HepG2 (cell line): ENCODE measurements around the gene CASKIN2. TPM values are rescaled to one million over a fixed set of nuclear protein-coding genes. Genes with fewer than 3 reads are reported as not detected.

ENCODE experiments used
- ATAC-seq: fragments of 200-7000 bp; cut with Tn5 transposase; 3 replicates; pipeline ENCODE4 v1.9.1; 2020; ENCODE audit warnings: mild to moderate bottlenecking, moderate library complexity
- BruUV-seq: library from RNA; stranded (reverse); fragments of 400-500 nt; replicated peaks from 2 replicates; lab custom pipeline; 2021; lab: Mats Ljungman, UMichigan
- CTCF ChIA-PET: fragments of 300-600 bp; formaldehyde crosslinking; extraction: SDS; loops from one replicate; lab custom pipeline; 2021; ENCODE audit warnings: low total read pairs, inconsistent platforms, low intra/inter-chr PET ratio; lab: Yijun Ruan, JAX
- POLR2A ChIA-PET: fragments of 350-600 bp; sonication (Branson Sonifier 250); formaldehyde crosslinking; loops from one replicate; lab custom pipeline; 2020; ENCODE audit warnings: antibody characterized with exemption, inconsistent platforms; lab: Yijun Ruan, JAX
- DNase-seq: peaks from one replicate; pipeline ENCODE4 v3.0.0-alpha.2; 2015; ENCODE audit warnings: low spot score
- FAIRE-seq: peaks from 3 replicates; lab custom pipeline; 2011; peaks lifted over from hg19 to GRCh38; lab: Jason Lieb, UNC
- H2AFZ ChIP-seq: one replicate; pipeline ENCODE4 v1.6.1; 2011; ENCODE audit warnings: low read length, inconsistent platforms
- H3K27ac ChIP-seq: fragments of 300-600 bp; 3 replicates; pipeline ENCODE4 v1.8.0; 2011; ENCODE audit warnings: mixed run types, mild to moderate bottlenecking, mixed read lengths, low read length, inconsistent platforms; ENCODE audit not compliant: insufficient read depth; ENCODE audit errors: extremely low read length
- H3K27me3 ChIP-seq, 2 experiments: fragments of 200-600 bp in 1 of 2; 2 replicates in 1 of 2; 3 replicates in 1 of 2; pipeline versions ENCODE4 v1.6.0 to v1.8.0; 2011; ENCODE audit warnings: low read length in 2 of 2, mild to moderate bottlenecking in 2 of 2, moderate library complexity in 2 of 2, inconsistent platforms in 1 of 2; ENCODE audit not compliant: insufficient read depth in 2 of 2, control insufficient read depth in 1 of 2
- H3K36me3 ChIP-seq, 2 experiments: fragments of 200-600 bp in 1 of 2; replicated peaks in 1 of 2; 2 replicates in 1 of 2; 3 replicates in 1 of 2; pipeline versions ENCODE4 v1.5.1 to v1.8.0; 2011; ENCODE audit warnings: low read length in 2 of 2, inconsistent platforms in 1 of 2; ENCODE audit not compliant: insufficient read depth in 2 of 2, control insufficient read depth in 1 of 2
- H3K4me1 ChIP-seq: 2 replicates; pipeline ENCODE4 v1.5.1; 2012; ENCODE audit warnings: low read length, inconsistent platforms; ENCODE audit not compliant: insufficient read depth
- H3K4me2 ChIP-seq: 2 replicates; pipeline ENCODE4 v1.6.0; 2011; ENCODE audit warnings: low read depth, low read length, inconsistent platforms
- H3K4me3 ChIP-seq, 3 experiments: fragments of 200-600 bp in 1 of 3; sonication (generic), shearing (Covaris generic) in 1 of 3; replicated peaks in 1 of 3; 2 replicates each; pipeline ENCODE4 v1.5.1; 2011 to 2016; ENCODE audit warnings: low read length in 3 of 3, inconsistent platforms in 2 of 3, low read depth in 2 of 3, mild to moderate bottlenecking in 2 of 3, control low read depth in 1 of 3, mixed read lengths in 1 of 3; ENCODE audit not compliant: insufficient read depth in 1 of 3
- H3K79me2 ChIP-seq: one replicate; pipeline ENCODE4 v1.6.1; 2011; ENCODE audit warnings: low read length, inconsistent platforms; ENCODE audit not compliant: insufficient read depth
- H3K9ac ChIP-seq: 2 replicates; pipeline ENCODE4 v1.6.0; 2011; ENCODE audit warnings: mild to moderate bottlenecking, low read depth, low read length, inconsistent platforms; ENCODE audit not compliant: insufficient read depth
- H3K9me3 ChIP-seq: 2 replicates; pipeline ENCODE4 v1.5.1; 2012; ENCODE audit warnings: mild to moderate bottlenecking, low read length
- H4K20me1 ChIP-seq: 2 replicates; pipeline ENCODE4 v1.6.0; 2011; ENCODE audit warnings: inconsistent platforms, mild to moderate bottlenecking, low read length, moderate library complexity; ENCODE audit not compliant: insufficient read depth
- BRCA1 ChIP-seq: sonication (generic); formaldehyde crosslinking; IDR thresholded peaks from 2 replicates; pipeline ENCODE4 v1.4.0; 2020; ENCODE audit warnings: missing genetic modification reagents
- CENPX ChIP-seq: sonication (generic); formaldehyde crosslinking; IDR thresholded peaks from 2 replicates; pipeline ENCODE4 v1.9.0; 2021; ENCODE audit warnings: mild to moderate bottlenecking, missing genetic modification reagents, moderate library complexity
- FOXA1 ChIP-seq, 2 experiments: fragments of 450-650 bp in 1 of 2; sonication (generic) in 1 of 2; formaldehyde crosslinking in 1 of 2; IDR thresholded peaks; 2 replicates each; pipeline versions ENCODE4 v1.4.0 to v1.6.1; 2016 to 2020; ENCODE audit warnings: missing genetic modification reagents in 1 of 2
- IRF1 ChIP-seq: sonication (generic); formaldehyde crosslinking; IDR thresholded peaks from 2 replicates; pipeline ENCODE4 v1.4.0; 2020; ENCODE audit warnings: low read depth, mild to moderate bottlenecking, missing genetic modification reagents
- MED1 ChIP-seq: sonication (generic); formaldehyde crosslinking; IDR thresholded peaks from 2 replicates; pipeline ENCODE4 v1.4.0; 2020; ENCODE audit warnings: missing genetic modification reagents
- SPEN ChIP-seq: sonication (generic); formaldehyde crosslinking; IDR thresholded peaks from 2 replicates; pipeline ENCODE4 v1.5.1; 2020; ENCODE audit warnings: low read depth, mild to moderate bottlenecking, missing genetic modification reagents
- ZBTB38 ChIP-seq: sonication (generic); formaldehyde crosslinking; IDR thresholded peaks from 2 replicates; pipeline ENCODE4 v1.5.1; 2020; ENCODE audit warnings: mild to moderate bottlenecking, missing genetic modification reagents
- WGBS: methylation state at CpG from one replicate; pipeline ENCODE4 v1.1.6; 2017; ENCODE audit warnings: low lambda C conversion rate; 5-methylcytosine and 5-hydroxymethylcytosine counted together
- in situ Hi-C: cut with HindIII; loops from 2 replicates; pipeline ENCODE4 v1.10.0; 2017; ENCODE audit warnings: low pct_unique_long_range_greater_than_20kb; ENCODE audit not compliant: extremely low pct_ligation_motif_present
- intact Hi-C: fragments of 100-400 bp; cut with micrococcal nuclease; formaldehyde crosslinking; loops from one replicate; pipeline ENCODE4 v1.10.0; 2022; ENCODE audit not compliant: unreplicated experiment
- polyA plus RNA-seq, 8 experiments: library from polyadenylated mRNA; depleted of rRNA in 3 of 8; stranded (reverse) in 7 of 8; unstranded in 1 of 8; fragments of >200 nt; fragmentation: Illumina TruSeq in 4 of 8; extraction: Trizol in 4 of 8; gene quantifications; 2 replicates each; pipeline versions ENCODE4 v1.2.1 to v1.2.3, GENCODE V29; 2011 to 2016; ENCODE audit warnings: low read depth in 4 of 8, missing spikeins in 1 of 8, mixed read lengths in 1 of 8; ENCODE audit not compliant: insufficient read depth in 1 of 8
- total RNA-seq, 5 experiments: library from RNA; depleted of rRNA; stranded (reverse); fragments of >200 nt; fragmentation: Illumina TruSeq; extraction: Trizol; gene quantifications; 2 replicates each; pipeline ENCODE4 v1.2.3, GENCODE V29; 2016; ENCODE audit warnings: low read depth in 1 of 5
- TF ChIP-seq, protein P1 (sequence below): sonication (generic); formaldehyde crosslinking; IDR thresholded peaks from 2 replicates; pipeline ENCODE4; 2020; ENCODE audit warnings: missing genetic modification reagents, mild to moderate bottlenecking, borderline replicate concordance
- TF ChIP-seq, protein P2 (sequence below): sonication (generic); formaldehyde crosslinking; IDR thresholded peaks from 2 replicates; pipeline ENCODE4 v1.4.0; 2020; ENCODE audit warnings: missing genetic modification reagents
- TF ChIP-seq, protein P3 (sequence below): sonication (generic); formaldehyde crosslinking; conservative IDR thresholded peaks from 2 replicates; pipeline ENCODE4 v1.4.0; 2020; ENCODE audit warnings: mild to moderate bottlenecking, missing genetic modification reagents, moderate library complexity

The CASKIN2 gene
- total and polyA plus RNA-seq, 2 of the 13 experiments (the other 11 are each of a cell fraction or from before 2014, with no cell fraction given) = 5.2 to 7.8 TPM

- POLR2A ChIA-PET = interaction anchor here (0.8 to 2.8 kb wide), 4 partner anchors 10 to 14 kb away, joined by 4 to 16 read pairs (median 12); partner anchors contain the start of gene LLGL2
- H3K9ac ChIP-seq = no peak overlapping the region
- H3K27ac ChIP-seq = peak overlapping the region; percentile 47
- 85% methylated on average over 11 of the region's 13 CpGs for WGBS
- in situ Hi-C loops = no loop called here
- FAIRE-seq (no peak), DNase-seq (no peak), ATAC-seq (peak; percentile 43)
- peaks cover 66% of the 10 kb centered on the region for H3K4me1 ChIP-seq
- intact Hi-C loops = no loop called here
- peaks cover 2 to 12% of the 10 kb centered on the region in 2 experiments; a peak in 3 of 5 replicates for H3K36me3 ChIP-seq
- H3K79me2 ChIP-seq = peaks cover 14% of the 10 kb centered on the region
- H3K27me3 ChIP-seq = no peaks in the 10 kb centered on the region
- H3K9me3 ChIP-seq = no peaks in the 10 kb centered on the region
- H3K4me3 ChIP-seq = no peak overlapping the region
- no peaks in the 10 kb centered on the region for H4K20me1 ChIP-seq
- no peak overlapping the region for H3K4me2 ChIP-seq
- BruUV-seq = no TSS peak
- H2AFZ ChIP-seq = no peak overlapping the region
- CTCF ChIA-PET = no interaction called here
- TF ChIP-seq ZBTB38 (CRISPR knock-in tag) (peak; percentile 85), MED1 (CRISPR knock-in tag) (no peak), FOXA1 (IDR thresholded peaks at IDR 0.05) (no peak), FOXA1 (CRISPR knock-in tag; IDR thresholded peaks at IDR 0.05) (no peak), CENPX (no peak), SPEN (CRISPR knock-in tag) (0 out of 2 replicates have a peak, but pooled peaks have one; percentile 7), IRF1 (CRISPR knock-in tag) (peak; percentile 28; the same call in 1 of the 2 replicates), BRCA1 (no peak)
- TF ChIP-seq, protein P1, sequence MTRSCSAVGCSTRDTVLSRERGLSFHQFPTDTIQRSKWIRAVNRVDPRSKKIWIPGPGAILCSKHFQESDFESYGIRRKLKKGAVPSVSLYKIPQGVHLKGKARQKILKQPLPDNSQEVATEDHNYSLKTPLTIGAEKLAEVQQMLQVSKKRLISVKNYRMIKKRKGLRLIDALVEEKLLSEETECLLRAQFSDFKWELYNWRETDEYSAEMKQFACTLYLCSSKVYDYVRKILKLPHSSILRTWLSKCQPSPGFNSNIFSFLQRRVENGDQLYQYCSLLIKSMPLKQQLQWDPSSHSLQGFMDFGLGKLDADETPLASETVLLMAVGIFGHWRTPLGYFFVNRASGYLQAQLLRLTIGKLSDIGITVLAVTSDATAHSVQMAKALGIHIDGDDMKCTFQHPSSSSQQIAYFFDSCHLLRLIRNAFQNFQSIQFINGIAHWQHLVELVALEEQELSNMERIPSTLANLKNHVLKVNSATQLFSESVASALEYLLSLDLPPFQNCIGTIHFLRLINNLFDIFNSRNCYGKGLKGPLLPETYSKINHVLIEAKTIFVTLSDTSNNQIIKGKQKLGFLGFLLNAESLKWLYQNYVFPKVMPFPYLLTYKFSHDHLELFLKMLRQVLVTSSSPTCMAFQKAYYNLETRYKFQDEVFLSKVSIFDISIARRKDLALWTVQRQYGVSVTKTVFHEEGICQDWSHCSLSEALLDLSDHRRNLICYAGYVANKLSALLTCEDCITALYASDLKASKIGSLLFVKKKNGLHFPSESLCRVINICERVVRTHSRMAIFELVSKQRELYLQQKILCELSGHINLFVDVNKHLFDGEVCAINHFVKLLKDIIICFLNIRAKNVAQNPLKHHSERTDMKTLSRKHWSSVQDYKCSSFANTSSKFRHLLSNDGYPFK (CRISPR knock-in tag) = no peak; the same call in 1 of the 2 replicates
- TF ChIP-seq, protein P2, sequence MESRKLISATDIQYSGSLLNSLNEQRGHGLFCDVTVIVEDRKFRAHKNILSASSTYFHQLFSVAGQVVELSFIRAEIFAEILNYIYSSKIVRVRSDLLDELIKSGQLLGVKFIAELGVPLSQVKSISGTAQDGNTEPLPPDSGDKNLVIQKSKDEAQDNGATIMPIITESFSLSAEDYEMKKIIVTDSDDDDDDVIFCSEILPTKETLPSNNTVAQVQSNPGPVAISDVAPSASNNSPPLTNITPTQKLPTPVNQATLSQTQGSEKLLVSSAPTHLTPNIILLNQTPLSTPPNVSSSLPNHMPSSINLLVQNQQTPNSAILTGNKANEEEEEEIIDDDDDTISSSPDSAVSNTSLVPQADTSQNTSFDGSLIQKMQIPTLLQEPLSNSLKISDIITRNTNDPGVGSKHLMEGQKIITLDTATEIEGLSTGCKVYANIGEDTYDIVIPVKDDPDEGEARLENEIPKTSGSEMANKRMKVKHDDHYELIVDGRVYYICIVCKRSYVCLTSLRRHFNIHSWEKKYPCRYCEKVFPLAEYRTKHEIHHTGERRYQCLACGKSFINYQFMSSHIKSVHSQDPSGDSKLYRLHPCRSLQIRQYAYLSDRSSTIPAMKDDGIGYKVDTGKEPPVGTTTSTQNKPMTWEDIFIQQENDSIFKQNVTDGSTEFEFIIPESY (CRISPR knock-in tag) = peak; percentile 29; the same call in 1 of the 2 replicates
- TF ChIP-seq, protein P3, sequence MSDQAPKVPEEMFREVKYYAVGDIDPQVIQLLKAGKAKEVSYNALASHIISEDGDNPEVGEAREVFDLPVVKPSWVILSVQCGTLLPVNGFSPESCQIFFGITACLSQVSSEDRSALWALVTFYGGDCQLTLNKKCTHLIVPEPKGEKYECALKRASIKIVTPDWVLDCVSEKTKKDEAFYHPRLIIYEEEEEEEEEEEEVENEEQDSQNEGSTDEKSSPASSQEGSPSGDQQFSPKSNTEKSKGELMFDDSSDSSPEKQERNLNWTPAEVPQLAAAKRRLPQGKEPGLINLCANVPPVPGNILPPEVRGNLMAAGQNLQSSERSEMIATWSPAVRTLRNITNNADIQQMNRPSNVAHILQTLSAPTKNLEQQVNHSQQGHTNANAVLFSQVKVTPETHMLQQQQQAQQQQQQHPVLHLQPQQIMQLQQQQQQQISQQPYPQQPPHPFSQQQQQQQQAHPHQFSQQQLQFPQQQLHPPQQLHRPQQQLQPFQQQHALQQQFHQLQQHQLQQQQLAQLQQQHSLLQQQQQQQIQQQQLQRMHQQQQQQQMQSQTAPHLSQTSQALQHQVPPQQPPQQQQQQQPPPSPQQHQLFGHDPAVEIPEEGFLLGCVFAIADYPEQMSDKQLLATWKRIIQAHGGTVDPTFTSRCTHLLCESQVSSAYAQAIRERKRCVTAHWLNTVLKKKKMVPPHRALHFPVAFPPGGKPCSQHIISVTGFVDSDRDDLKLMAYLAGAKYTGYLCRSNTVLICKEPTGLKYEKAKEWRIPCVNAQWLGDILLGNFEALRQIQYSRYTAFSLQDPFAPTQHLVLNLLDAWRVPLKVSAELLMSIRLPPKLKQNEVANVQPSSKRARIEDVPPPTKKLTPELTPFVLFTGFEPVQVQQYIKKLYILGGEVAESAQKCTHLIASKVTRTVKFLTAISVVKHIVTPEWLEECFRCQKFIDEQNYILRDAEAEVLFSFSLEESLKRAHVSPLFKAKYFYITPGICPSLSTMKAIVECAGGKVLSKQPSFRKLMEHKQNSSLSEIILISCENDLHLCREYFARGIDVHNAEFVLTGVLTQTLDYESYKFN (CRISPR knock-in tag) = no peak
Observed at GRCh38 chr17:75539967-75540729, 24.8 kb upstream of the CASKIN2 start.
